AG10803 (cell line): ENCODE measurements around the gene GGA2.
"Not testable (repeated sequence)": the region's sequence is repeated elsewhere in the genome, so short reads cannot be mapped to it uniquely, and the experiment has no call there.

Experiments
- DNase-seq: peaks from one replicate; pipeline ENCODE4 v3.0.0; 2010; ENCODE audit warnings: low read depth
- H3K4me3 ChIP-seq: 2 replicates; pipeline ENCODE4 v1.5.1; 2011; ENCODE audit warnings: mild to moderate bottlenecking, low read length, control low read depth
- TF ChIP-seq, protein P1 (sequence below): conservative IDR thresholded peaks from 2 replicates; pipeline ENCODE4 v1.5.1; 2011; ENCODE audit warnings: mild to moderate bottlenecking, low read length, control low read depth, inconsistent platforms

GGA2 gene

DNA sequence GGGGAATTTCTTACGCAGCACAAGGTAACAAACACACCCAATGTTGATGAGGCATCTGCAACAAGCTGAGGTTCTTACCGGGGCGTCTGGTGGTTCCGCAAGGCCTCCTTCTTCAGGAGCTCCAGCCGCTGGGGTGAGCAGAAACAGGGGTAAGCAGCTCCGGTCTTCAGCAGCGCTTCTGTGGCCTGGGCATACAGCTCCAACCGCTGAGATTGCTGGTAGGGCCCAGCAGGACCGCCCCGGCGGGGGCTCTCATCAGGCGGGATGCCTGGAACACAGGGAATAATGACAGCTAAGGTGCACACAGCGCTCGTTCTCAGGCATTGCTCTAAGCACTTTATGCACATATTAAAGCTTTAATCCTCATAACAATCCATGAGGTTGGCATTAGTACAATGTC is 34.1 kb upstream of the GGA2 start:
- DNase-seq: no peak
- TF ChIP-seq, protein P1, sequence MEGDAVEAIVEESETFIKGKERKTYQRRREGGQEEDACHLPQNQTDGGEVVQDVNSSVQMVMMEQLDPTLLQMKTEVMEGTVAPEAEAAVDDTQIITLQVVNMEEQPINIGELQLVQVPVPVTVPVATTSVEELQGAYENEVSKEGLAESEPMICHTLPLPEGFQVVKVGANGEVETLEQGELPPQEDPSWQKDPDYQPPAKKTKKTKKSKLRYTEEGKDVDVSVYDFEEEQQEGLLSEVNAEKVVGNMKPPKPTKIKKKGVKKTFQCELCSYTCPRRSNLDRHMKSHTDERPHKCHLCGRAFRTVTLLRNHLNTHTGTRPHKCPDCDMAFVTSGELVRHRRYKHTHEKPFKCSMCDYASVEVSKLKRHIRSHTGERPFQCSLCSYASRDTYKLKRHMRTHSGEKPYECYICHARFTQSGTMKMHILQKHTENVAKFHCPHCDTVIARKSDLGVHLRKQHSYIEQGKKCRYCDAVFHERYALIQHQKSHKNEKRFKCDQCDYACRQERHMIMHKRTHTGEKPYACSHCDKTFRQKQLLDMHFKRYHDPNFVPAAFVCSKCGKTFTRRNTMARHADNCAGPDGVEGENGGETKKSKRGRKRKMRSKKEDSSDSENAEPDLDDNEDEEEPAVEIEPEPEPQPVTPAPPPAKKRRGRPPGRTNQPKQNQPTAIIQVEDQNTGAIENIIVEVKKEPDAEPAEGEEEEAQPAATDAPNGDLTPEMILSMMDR: no peak
- no peak overlapping the region for H3K4me3 ChIP-seq

DNA sequence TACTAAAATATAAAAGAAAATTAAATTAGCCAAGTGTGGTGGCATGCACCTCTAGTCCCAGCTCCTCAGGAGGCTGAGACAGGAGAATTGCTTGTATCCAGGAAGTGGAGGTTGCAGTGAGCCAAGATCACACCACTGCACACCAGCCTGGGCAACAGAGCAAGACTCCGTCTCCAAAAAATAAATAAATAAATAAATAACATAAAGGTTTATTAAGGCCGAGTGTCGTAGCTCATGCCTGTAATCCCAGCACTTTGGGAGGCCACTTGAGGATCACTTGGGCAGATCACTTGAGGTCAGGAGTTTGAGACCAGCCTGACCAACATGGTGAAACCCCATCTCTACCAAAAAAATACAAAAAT is 30.5 kb upstream of the GGA2 start:
- not testable (repeated sequence) for H3K4me3 ChIP-seq, DNase-seq

DNA sequence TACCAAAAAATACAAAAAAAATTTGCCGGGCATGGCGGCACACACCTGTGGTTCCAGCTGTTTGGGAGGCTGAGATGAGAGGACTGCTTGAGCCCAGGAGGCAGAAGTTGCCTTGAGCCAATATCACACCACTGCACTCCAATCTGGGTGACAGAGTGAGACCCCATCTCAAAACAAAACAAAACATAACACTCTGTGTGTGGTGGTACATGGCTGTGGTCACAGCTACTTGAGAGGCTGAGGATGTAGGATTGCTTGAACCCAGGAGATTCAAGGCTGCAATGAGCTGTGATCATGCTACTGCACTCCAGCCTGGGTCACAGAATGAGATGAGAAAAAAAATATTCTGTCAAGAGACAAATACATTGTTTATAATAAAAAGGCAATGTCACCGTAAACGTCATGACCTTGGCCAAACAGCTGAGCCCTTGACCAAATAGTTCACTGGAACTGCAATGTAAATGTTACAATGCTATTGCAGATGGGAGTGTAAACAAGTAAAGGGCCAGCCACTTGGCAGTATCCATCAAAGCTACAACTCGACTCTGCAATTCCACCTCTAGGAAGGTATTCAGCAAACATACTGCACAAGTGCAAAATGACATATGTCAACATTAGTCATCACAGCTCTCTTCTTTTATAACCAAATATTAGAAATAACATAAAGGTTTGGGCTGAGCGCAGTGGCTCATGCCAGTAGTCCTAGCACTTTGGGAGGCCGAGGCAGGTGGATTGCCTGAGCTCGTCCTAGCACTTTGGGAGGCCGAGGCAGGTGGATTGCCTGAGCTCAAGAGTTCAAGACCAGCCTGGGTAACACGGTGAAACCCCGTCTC is 29.9 kb upstream of the GGA2 start:
- DNase-seq: no peak
- TF ChIP-seq, protein P1: no peak
- no peak overlapping the region for H3K4me3 ChIP-seq

DNA sequence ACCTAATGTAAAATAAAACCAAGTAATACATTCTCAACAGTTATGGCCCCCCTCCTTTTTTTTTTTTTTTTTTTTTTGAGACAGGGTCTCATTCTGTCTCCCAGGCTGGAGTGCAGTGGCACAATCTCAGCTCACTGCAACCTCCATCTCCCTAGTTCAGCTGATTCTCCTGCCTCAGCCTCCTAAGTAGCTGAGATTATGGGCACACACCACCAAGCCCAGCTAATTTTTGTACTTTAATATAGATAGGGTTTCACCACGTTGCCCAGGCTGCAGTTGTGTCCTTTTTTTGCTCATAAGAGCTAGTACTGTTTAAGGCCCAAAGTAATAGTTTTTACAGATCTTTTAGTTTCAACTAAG is 28.6 kb upstream of the GGA2 start:
- no peak for DNase-seq
- H3K4me3 ChIP-seq: no peak overlapping the region
- TF ChIP-seq, protein P1: no peak

DNA sequence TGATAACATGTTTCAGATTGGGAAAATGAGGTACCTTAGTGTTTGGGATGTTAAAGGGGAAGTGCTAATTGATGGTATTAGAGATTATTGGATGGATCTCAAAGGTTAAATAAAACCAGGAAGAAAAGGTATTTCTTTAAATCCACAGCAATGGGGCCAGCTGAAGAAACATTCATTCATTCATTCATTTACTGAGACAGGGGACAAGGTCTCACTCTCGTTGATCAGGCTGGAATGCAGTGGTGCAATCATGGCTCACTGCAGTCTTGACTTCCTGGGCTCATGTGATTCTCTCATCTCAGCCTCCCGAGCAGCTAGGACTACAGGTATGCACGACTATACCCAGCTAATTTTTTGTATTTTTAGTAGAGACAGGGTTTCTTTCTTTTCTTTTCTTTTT is 27.1 kb upstream of the GGA2 start:
- TF ChIP-seq, protein P1: no peak
- no peak overlapping the region for H3K4me3 ChIP-seq
- no peak for DNase-seq

DNA sequence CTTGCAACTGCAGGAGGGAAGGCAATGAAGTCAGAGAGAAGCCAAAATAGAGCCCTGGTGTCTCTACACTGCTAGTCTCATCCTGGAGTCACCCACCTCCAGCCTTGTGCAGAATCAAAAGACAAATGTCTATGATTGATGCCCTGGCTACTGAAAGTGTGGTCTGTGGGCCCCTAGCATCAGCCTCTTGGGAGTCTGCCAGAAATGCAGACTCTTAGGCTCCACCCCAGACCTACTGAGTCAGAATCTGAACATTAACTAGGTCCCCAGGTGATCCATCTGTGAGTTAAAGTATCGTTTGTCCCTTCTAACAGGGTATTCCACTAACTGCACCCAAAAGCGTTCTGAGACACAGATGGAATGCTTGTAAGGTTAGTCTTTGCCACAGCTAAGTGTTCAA is 25.6 kb upstream of the GGA2 start:
- TF ChIP-seq, protein P1: no peak
- no peak overlapping the region for H3K4me3 ChIP-seq
- no peak for DNase-seq

DNA sequence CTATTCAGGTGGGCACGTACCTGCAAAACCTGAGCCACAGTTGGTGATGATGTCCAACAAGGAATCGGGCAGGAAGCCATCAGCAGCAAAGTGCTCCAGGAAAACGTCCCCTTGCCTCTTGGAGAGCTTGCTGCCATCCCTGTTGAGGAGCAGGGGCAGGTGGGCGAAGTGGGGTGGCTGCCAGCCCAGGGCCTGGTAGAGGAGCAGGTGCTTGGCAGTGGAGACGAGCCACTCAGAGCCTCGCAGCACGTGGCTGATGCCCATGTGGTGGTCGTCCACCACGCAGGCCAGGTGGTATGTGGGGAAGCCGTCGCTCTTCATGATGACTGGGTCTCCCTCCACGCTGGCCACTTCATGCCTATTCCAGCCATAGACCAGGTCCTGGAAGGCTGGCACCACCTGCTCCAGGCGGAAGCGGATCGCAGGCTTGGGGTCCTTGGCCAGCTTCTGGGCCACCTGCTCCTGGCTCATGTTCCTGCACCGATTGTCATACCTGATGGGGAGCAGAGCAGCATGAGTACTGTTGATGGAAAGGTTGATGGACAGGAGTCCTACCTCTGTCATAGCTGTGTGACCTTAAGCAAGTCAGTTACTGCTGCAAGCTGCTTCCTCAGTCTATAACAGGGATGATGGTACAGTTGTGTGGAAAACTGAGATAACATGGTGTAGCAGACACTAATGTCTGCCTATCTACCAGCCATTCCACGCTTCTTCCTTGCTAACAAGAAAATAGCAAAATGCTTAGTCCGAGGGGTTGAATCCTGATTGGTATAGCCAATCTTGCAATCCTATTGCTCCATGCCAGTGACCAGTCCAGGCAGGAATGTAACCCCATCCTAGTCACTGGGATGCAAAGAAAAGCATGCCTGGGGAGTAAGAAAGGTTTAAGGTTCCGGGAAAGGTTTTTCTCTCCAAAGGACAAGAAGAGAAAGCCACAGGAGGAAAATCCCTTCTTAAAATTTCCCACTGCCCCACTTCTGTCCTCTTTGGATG is 24.9 kb upstream of the GGA2 start:
- TF ChIP-seq, protein P1: no peak
- H3K4me3 ChIP-seq: no peak overlapping the region
- DNase-seq: peak; percentile 26
